IPS DF 6.9 (cell line): ENCODE measurements around the gene PPP2R3B.

Source experiments
- DNase-seq: peaks from one replicate; pipeline ENCODE4 v3.0.0-alpha.2; 2013; ENCODE audit warnings: low read depth, low spot score
- H3K27ac ChIP-seq: one replicate; pipeline ENCODE4 v1.5.1; 2013; ENCODE audit warnings: low read length, control low read depth
- H3K27me3 ChIP-seq: 2 replicates; pipeline ENCODE4 v1.6.1; 2013; ENCODE audit warnings: mild to moderate bottlenecking, low read length; ENCODE audit not compliant: control insufficient read depth, insufficient read depth
- H3K36me3 ChIP-seq: 2 replicates; pipeline ENCODE4 v1.6.1; 2013; ENCODE audit warnings: low read length; ENCODE audit not compliant: control insufficient read depth, insufficient read depth
- H3K4me1 ChIP-seq: 2 replicates; pipeline ENCODE4 v1.6.1; 2013; ENCODE audit warnings: low read length; ENCODE audit not compliant: control insufficient read depth, insufficient read depth
- H3K4me3 ChIP-seq: 2 replicates; pipeline ENCODE4 v1.5.1; 2013; ENCODE audit warnings: mild to moderate bottlenecking, low read length
- H3K9me3 ChIP-seq: 2 replicates; pipeline ENCODE4 v1.6.1; 2013; ENCODE audit warnings: low read length, inconsistent platforms; ENCODE audit not compliant: control insufficient read depth, insufficient read depth
- WGBS: extraction: QIAGEN DNeasy Blood & Tissue Kit; methylation state at CpG from one replicate; pipeline ENCODE4 v1.1.7; 2013; ENCODE audit warnings: mixed read lengths, missing lambda C conversion rate; ENCODE audit not compliant: insufficient read length, insufficient coverage; 5-methylcytosine and 5-hydroxymethylcytosine counted together

Gene PPP2R3B

GRCh38 chrX:370963-371745, 15.6 kb downstream of the PPP2R3B start:
- Histone ChIP-seq H3K27me3 (no peaks in the 10 kb centered on the region), H3K4me3 (no peak overlapping the region), H3K36me3 (no peaks in the 10 kb centered on the region), H3K27ac (no peak overlapping the region), H3K9me3 (no peaks in the 10 kb centered on the region), H3K4me1 (peaks cover 10% of the 10 kb centered on the region)
- no peak for DNase-seq
- WGBS, result no CpG with 5 or more reads among the region's 48 CpGs

GRCh38 chrX:370244-370962, 16.3 kb downstream of the PPP2R3B start:
- DNase-seq, result no peak
- H3K9me3 ChIP-seq, result no peaks in the 10 kb centered on the region
- no peaks in the 10 kb centered on the region for H3K36me3 ChIP-seq
- H3K4me1 ChIP-seq, result peaks cover 10% of the 10 kb centered on the region
- WGBS, result no CpG with 5 or more reads among the region's 43 CpGs
- no peaks in the 10 kb centered on the region for H3K27me3 ChIP-seq
- no peak overlapping the region for H3K4me3 ChIP-seq
- H3K27ac ChIP-seq, result no peak overlapping the region

DNA sequence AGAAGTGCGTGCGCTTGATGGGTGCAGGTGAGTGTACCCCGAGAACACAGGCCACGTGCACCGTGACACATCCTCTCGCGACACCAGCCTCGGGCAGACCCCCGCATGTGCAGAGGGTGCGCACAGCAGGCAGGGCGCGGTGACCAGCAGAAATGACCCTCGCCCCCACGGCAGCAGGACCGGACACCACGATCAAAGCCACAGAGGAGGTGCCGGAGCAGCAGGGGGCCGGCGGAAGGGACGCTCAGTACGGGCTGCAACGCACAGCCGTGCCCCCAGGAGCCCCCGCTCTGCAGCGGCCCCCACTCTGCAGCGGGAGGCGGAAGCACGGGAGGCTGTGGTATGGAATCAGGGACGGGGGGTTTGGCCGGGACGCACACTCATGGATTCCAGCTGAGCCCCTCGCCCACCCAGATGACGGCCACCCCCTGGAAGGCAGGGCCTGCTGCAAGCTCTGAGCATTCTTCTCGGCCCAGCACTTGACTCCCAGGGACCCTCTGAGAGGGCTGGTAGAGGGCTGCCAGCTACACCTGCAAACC, 17.1 kb downstream of the PPP2R3B start:
- H3K27ac ChIP-seq, result no peak overlapping the region
- H3K4me3 ChIP-seq, result no peak overlapping the region
- H3K9me3 ChIP-seq, result no peaks in the 10 kb centered on the region
- WGBS, result no CpG with 5 or more reads among the region's 34 CpGs
- no peaks in the 10 kb centered on the region for H3K36me3 ChIP-seq
- H3K27me3 ChIP-seq, result no peaks in the 10 kb centered on the region
- no peak for DNase-seq
- peaks cover 8% of the 10 kb centered on the region for H3K4me1 ChIP-seq

DNA sequence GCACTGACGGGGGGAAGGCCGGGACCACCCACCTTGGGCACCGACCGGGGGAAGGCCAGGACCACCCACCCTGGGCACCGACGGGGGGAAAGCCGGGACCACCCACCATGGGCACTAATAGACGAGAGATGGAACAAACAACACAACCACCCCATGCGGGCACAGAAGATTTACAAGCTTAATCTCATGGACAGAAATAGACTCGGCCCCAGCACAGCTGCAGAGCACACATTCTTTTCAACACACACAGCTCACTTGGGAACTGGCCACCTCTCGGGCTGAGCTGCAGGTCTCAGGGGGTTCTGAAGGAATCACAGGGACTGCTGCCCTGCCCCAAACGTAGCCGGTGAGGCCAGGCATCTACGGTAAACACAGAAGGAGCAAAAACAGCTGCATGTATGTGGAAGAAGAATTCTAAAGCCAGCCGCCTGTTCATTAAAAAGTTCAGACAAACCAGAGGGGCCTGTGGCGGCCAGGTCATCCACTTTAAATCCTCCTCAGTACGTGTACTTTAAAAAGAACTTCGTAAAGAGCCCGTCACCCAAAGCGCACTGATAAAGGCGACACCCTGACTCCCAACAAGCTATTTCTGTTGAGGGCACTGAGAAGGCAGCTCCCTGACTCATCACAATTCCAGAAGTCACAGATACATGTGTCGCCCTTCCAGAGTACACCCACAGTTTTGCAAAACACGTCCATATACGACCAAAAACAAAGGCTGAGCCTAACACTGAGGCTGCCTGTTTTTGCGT, 17.7 kb downstream of the PPP2R3B start:
- Histone ChIP-seq H3K27ac (no peak overlapping the region), H3K9me3 (no peaks in the 10 kb centered on the region), H3K36me3 (no peaks in the 10 kb centered on the region), H3K4me1 (peaks cover 7% of the 10 kb centered on the region), H3K4me3 (no peak overlapping the region), H3K27me3 (no peaks in the 10 kb centered on the region)
- WGBS, result no CpG with 5 or more reads among the region's 25 CpGs
- DNase-seq, result no peak

- Histone ChIP-seq H3K4me1 (peaks cover 7% of the 10 kb centered on the region), H3K27ac (no peak overlapping the region), H3K36me3 (no peaks in the 10 kb centered on the region), H3K27me3 (no peaks in the 10 kb centered on the region), H3K9me3 (no peaks in the 10 kb centered on the region), H3K4me3 (no peak overlapping the region)
- DNase-seq, result no peak
- WGBS, result no CpG with 5 or more reads among the region's 17 CpGs
Measured at GRCh38 chrX:367866-368265, 18.8 kb downstream of the PPP2R3B start.

- Histone ChIP-seq H3K4me1 (peaks cover 7% of the 10 kb centered on the region), H3K4me3 (no peak overlapping the region), H3K9me3 (no peaks in the 10 kb centered on the region), H3K36me3 (no peaks in the 10 kb centered on the region), H3K27me3 (no peaks in the 10 kb centered on the region), H3K27ac (no peak overlapping the region)
- 100% methylated on average over 3 of the region's 16 CpGs for WGBS
- DNase-seq, result no peak
Measured at GRCh38 chrX:367349-367748, 19.4 kb downstream of the PPP2R3B start.

GRCh38 chrX:363621-364375, 22.9 kb downstream of the PPP2R3B start:
- Histone ChIP-seq H3K36me3 (peaks cover 9% of the 10 kb centered on the region), H3K4me1 (no peaks in the 10 kb centered on the region; the same call in 1 of the 2 replicates), H3K4me3 (no peak overlapping the region), H3K9me3 (no peaks in the 10 kb centered on the region), H3K27ac (no peak overlapping the region), H3K27me3 (no peaks in the 10 kb centered on the region)
- DNase-seq, result no peak
- no CpG with 5 or more reads among the region's 37 CpGs for WGBS

DNA sequence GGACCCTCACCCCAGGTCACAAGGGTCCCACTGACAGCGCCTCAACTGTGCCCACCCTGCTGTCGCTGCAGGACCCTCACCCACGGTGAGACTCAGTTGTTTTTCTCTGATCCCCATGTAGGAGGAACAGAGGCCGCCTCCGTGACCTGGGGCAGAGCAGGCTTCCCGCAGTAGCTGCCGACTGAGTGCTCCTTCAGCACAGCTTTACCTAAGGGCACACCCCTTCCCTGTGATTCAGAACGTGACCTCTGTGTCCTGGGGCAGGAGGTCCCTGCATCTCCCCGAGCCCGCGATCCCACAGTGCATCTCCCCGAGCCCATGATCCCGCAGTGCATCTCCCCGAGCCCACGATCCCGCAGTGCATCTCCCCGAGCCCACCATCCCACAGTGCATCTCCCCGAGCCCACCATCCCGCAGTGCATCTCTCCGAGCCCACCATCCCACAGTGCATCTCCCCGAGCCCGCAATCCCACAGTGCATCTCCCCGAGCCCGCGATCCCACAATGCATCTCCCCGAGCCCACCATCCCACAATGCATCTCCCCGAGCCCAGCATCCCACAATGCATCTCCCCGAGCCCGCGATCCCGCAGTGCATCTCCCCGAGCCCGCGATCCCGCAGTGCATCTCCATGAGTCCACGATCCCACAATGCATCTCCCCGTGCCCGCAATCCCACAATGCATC, 23.6 kb downstream of the PPP2R3B start:
- Histone ChIP-seq H3K9me3 (no peaks in the 10 kb centered on the region), H3K36me3 (peaks cover 11% of the 10 kb centered on the region)
- WGBS, result no CpG with 5 or more reads among the region's 38 CpGs

GRCh38 chrX:362351-362750, 24.4 kb downstream of the PPP2R3B start:
- Histone ChIP-seq H3K4me3 (no peak overlapping the region), H3K9me3 (no peaks in the 10 kb centered on the region), H3K4me1 (no peaks in the 10 kb centered on the region; the same call in 1 of the 2 replicates), H3K36me3 (peaks cover 13% of the 10 kb centered on the region), H3K27ac (no peak overlapping the region), H3K27me3 (no peaks in the 10 kb centered on the region)
- no CpG with 5 or more reads among the region's 13 CpGs for WGBS
- no peak for DNase-seq

More for the DNA sequence above, 23.6 kb downstream of the PPP2R3B start:
- Histone ChIP-seq H3K4me1 (no peaks in the 10 kb centered on the region; the same call in 1 of the 2 replicates), H3K27me3 (no peaks in the 10 kb centered on the region), H3K4me3 (no peak overlapping the region), H3K27ac (no peak overlapping the region)
- no peak for DNase-seq
